ENCODE measurements around the gene ZC3H12A.
"Not testable (repeated sequence)": the region's sequence is repeated elsewhere in the genome, so short reads cannot be mapped to it uniquely, and the experiment has no call there.

The ZC3H12A gene

DNA sequence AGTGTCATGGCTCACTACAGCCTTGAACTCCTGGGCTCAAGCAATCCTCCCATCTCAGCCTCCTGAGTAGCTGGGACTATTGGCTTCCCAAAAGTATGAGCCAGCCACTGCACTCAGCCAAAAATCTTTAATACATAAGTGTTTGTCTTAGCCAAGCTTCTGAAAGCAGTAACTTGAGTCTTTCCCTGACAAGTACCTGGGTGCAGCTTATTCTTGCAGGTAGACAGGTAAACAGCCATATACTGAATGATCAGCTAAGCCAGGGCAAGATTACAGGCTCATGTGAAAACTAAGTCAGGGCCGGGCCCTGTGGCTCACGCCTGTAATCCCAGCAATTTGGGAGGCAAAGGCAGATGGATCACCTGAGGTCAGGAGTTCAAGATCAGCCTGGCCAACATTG lies 32.4 kb downstream of the ZC3H12A start:
- Histone ChIP-seq H3K4me1 (ENCODE audit: insufficient read depth, insufficient read length) (no peaks in the 10 kb centered on the region), H3K27me3 (ENCODE audit: insufficient read depth, insufficient read length) (no peaks in the 10 kb centered on the region), H3K9ac (ENCODE audit: insufficient read length, low read depth) (no peak overlapping the region), H3K36me3 (ENCODE audit: insufficient read depth, insufficient read length, low read length) (peaks cover 66% of the 10 kb centered on the region), H3K9me3 (ENCODE audit: insufficient read depth, low read length) (no peaks in the 10 kb centered on the region), H3K4me3 (ENCODE audit: insufficient read length, low read depth) (no peak overlapping the region)
- no peak for DNase-seq (ENCODE audit: low read depth, low spot score)
- no peak for TF ChIP-seq ZNF274 (IDR thresholded peaks at IDR 0.05; ENCODE audit: low read depth, low read length)
- TF ChIP-seq SUZ12 (IDR thresholded peaks at IDR 0.05; ENCODE audit: extremely low read depth, insufficient read depth, insufficient read length) = no peak
- no peak for TF ChIP-seq YY1 (IDR thresholded peaks at IDR 0.05; ENCODE audit: insufficient read depth, insufficient read length)

DNA sequence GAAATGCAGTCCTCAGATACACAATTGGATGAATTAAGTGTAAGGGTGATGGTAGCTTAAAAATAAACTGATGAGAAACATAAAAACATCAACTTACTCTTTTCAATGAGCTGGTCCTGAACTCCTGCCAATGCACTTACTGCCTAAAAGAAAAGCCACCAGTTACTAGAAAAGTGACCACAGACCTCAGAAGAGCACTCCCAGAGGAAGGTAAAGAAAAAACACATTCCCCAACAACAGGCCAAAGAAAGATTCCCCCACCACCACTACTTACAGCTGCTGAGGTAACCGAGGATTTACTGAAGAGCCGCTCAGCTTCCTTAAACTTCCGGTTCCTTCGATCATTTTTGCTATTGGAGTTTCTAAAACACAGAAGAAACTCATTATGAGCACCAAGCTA lies 34.8 kb downstream of the ZC3H12A start:
- no peak for TF ChIP-seq SUZ12 (IDR thresholded peaks at IDR 0.05; ENCODE audit: extremely low read depth, insufficient read depth, insufficient read length)
- no peak for TF ChIP-seq YY1 (IDR thresholded peaks at IDR 0.05; ENCODE audit: insufficient read depth, insufficient read length)
- no peak for TF ChIP-seq ZNF274 (IDR thresholded peaks at IDR 0.05; ENCODE audit: low read depth, low read length)
- Histone ChIP-seq H3K27me3 (ENCODE audit: insufficient read depth, insufficient read length) (no peaks in the 10 kb centered on the region), H3K36me3 (ENCODE audit: insufficient read depth, insufficient read length, low read length) (peaks cover 66% of the 10 kb centered on the region), H3K4me1 (ENCODE audit: insufficient read depth, insufficient read length) (no peaks in the 10 kb centered on the region), H3K9me3 (ENCODE audit: insufficient read depth, low read length) (no peaks in the 10 kb centered on the region), H3K9ac (ENCODE audit: insufficient read length, low read depth) (no peak overlapping the region), H3K4me3 (ENCODE audit: insufficient read length, low read depth) (no peak overlapping the region)
- DNase-seq (ENCODE audit: low read depth, low spot score) = no peak

DNA sequence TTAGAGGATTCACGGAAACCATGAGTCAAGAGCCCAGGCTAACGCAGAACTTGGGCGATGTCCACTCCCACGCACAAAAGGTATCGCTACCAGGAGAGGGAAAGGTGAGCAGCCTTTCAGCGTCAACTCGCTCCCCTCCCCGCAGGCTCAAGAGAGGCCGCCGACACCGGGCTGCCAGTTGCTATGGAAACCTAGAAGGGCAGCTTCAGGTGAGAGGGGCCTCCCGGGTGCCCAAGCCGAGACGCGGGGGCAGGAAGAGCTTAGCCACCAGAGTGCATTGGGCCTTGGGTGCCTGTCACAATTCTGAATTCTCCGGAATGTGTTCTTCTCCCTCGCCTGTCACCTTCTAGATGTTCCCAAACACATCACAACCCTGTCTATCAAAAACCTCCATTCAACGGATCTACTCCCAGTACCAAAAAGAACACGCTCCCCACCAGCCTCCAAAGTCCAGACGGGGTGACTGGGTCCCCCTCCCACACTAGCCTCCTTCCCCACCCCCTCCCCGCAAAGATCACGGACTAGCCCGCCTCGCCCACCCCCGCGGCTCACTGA lies 39.5 kb downstream of the ZC3H12A start:
- peaks cover 2% of the 10 kb centered on the region for H3K27me3 ChIP-seq (ENCODE audit: insufficient read depth, insufficient read length)
- H3K4me1 ChIP-seq (ENCODE audit: insufficient read depth, insufficient read length) = no peaks in the 10 kb centered on the region
- TF ChIP-seq ZNF274 (IDR thresholded peaks at IDR 0.05; ENCODE audit: low read depth, low read length) (no peak), YY1 (IDR thresholded peaks at IDR 0.05; ENCODE audit: insufficient read depth, insufficient read length) (no peak), SUZ12 (IDR thresholded peaks at IDR 0.05; ENCODE audit: extremely low read depth, insufficient read depth, insufficient read length) (no peak)
- no peaks in the 10 kb centered on the region; the same call in 1 of the 2 replicates for H3K9me3 ChIP-seq (ENCODE audit: insufficient read depth, low read length)
- H3K36me3 ChIP-seq (ENCODE audit: insufficient read depth, insufficient read length, low read length) = peaks cover 28% of the 10 kb centered on the region
- H3K9ac ChIP-seq (ENCODE audit: insufficient read length, low read depth) = peak overlapping the region; percentile 63
- DNase-seq (ENCODE audit: low read depth, low spot score) = peak; percentile 36
- peak overlapping the region; percentile 91 for H3K4me3 ChIP-seq (ENCODE audit: insufficient read length, low read depth)

DNA sequence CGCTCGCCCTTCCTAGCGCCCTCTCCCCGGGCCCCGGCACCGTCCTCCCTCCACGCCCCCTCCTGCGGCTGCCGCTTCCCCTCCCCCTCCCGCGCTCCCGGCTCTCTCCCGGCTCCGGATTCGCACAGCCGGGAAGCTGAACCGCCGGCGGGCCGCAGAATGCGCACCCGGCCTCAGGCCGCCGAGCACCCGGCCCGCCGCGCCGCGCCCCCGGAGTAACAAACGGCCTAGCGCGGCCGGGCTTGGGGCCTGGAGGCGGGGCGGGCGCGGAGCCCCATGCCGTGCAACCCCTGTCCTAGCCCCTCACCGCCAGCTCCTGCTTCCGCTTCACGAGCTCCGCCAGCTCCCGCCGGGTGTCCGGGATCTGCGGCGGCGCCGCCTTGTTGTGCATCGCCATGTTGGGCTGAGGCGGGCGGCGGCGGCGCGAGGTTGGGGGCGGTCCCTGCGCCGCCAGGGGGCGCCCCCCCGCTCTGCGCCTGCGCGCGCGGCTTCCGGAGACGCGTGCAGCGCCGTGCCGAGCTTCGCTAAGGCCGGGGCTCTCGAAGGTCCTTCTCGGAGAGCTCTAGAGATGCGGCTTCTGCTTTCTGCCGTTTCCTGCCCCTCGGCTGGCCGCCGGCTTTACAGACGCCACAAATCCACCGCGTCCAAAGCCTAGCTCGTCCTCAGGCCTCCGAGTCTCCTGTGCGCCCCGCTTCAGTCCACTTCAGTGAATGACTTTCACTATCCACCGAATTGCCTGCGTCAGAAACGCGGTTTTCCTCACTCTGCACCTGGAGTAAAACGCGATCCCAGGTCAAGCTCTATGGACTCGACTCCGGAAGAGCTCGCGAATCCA lies 40.2 kb downstream of the ZC3H12A start, which contains the start of gene MEAF6:
TSS of gene MEAF6 (minus strand) at position 417 of the 835 bp plus-strand sequence. CDS start at position 397, 20 bp downstream.
- H3K36me3 ChIP-seq (ENCODE audit: insufficient read depth, insufficient read length, low read length) = peaks cover 25% of the 10 kb centered on the region
- TF ChIP-seq SUZ12 (IDR thresholded peaks at IDR 0.05; ENCODE audit: extremely low read depth, insufficient read depth, insufficient read length) = no peak
- TF ChIP-seq YY1 (IDR thresholded peaks at IDR 0.05; ENCODE audit: insufficient read depth, insufficient read length) = peak; percentile 59
- H3K9ac ChIP-seq (ENCODE audit: insufficient read length, low read depth) = peak within 1 kb of the TSS; percentile 99
- H3K4me1 ChIP-seq (ENCODE audit: insufficient read depth, insufficient read length) = no peaks in the 10 kb centered on the region
- peak; percentile 83 for DNase-seq (ENCODE audit: low read depth, low spot score)
- H3K9me3 ChIP-seq (ENCODE audit: insufficient read depth, low read length) = no peaks in the 10 kb centered on the region; the same call in 1 of the 2 replicates
- peaks cover 2% of the 10 kb centered on the region for H3K27me3 ChIP-seq (ENCODE audit: insufficient read depth, insufficient read length)
- H3K4me3 ChIP-seq (ENCODE audit: insufficient read length, low read depth) = peak within 1 kb of the TSS; percentile 91

DNA sequence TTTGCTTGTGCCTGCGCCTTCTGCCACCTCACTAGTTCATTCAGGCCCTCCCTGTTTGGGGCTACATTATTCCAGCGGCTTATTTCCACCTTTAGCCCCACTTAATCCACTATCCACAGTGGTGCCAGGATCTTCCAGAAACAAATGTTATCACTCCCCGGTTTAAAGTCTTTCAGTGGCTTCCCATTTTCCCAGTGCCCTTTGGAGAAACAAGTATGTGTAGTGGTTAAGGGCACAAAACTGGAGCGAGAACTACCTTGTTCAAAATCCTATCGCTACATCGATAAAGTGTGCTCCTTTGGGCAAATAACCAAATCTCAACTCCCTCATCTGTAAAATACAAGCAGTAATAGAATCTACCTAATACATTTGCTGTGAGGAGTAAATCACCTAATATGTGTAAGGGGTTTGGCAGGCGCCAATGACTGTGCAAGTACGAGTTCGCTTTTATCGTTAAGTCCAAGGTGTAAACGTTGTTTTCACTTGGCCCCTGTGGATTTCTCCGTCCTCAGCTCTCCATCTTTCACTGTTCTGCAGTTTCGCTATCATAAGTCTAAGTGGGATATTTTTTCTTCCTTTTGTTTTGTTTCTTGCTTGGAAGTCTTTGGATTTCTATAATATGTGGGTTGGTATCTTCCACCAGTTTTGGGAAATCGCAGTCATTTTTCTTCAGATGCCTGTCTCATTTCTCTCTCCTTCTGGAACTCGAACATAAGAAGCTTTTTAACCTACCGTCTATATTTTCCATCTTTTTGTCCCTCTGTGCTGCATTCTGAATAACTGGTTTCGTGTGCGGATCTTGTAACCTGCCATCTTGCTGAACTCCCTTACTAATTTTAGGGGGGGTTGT lies 41.0 kb downstream of the ZC3H12A start:
- H3K4me1 ChIP-seq (ENCODE audit: insufficient read depth, insufficient read length) = no peaks in the 10 kb centered on the region
- H3K4me3 ChIP-seq (ENCODE audit: insufficient read length, low read depth) = peak overlapping the region; percentile 91
- peaks cover 2% of the 10 kb centered on the region for H3K27me3 ChIP-seq (ENCODE audit: insufficient read depth, insufficient read length)
- no peaks in the 10 kb centered on the region; the same call in 1 of the 2 replicates for H3K9me3 ChIP-seq (ENCODE audit: insufficient read depth, low read length)
- no peak for DNase-seq (ENCODE audit: low read depth, low spot score)
- TF ChIP-seq YY1 (IDR thresholded peaks at IDR 0.05; ENCODE audit: insufficient read depth, insufficient read length) = no peak
- TF ChIP-seq ZNF274 (IDR thresholded peaks at IDR 0.05; ENCODE audit: low read depth, low read length) = no peak
- no peak for TF ChIP-seq SUZ12 (IDR thresholded peaks at IDR 0.05; ENCODE audit: extremely low read depth, insufficient read depth, insufficient read length)
- H3K36me3 ChIP-seq (ENCODE audit: insufficient read depth, insufficient read length, low read length) = peaks cover 25% of the 10 kb centered on the region
- peak overlapping the region; percentile 99 for H3K9ac ChIP-seq (ENCODE audit: insufficient read length, low read depth)

DNA sequence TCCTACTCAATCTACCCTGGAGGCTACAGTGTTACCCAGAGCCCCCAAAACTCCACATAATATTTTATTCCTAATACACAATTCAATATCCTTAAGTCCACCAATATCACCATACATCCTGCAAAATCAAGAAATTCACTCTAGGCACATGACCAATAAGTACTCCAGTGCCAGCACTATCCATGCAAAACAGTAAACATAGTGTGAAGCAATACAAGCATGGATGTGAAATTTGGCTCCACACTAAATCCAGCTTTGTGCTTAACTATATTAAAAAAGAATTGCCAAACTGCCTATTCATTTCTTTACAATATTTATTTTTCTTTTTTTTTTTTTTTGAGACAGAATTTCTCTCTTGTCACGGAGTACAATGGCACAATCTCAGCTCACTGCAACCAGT lies 43.2 kb downstream of the ZC3H12A start:
- H3K4me1 ChIP-seq (ENCODE audit: insufficient read depth, insufficient read length) = no peaks in the 10 kb centered on the region
- no peaks in the 10 kb centered on the region; the same call in 1 of the 2 replicates for H3K9me3 ChIP-seq (ENCODE audit: insufficient read depth, low read length)
- peaks cover 9% of the 10 kb centered on the region for H3K36me3 ChIP-seq (ENCODE audit: insufficient read depth, insufficient read length, low read length)
- no peak overlapping the region for H3K9ac ChIP-seq (ENCODE audit: insufficient read length, low read depth)
- DNase-seq (ENCODE audit: low read depth, low spot score) = no peak
- peaks cover 2% of the 10 kb centered on the region for H3K27me3 ChIP-seq (ENCODE audit: insufficient read depth, insufficient read length)
- no peak overlapping the region for H3K4me3 ChIP-seq (ENCODE audit: insufficient read length, low read depth)
- no peak for TF ChIP-seq SUZ12 (IDR thresholded peaks at IDR 0.05; ENCODE audit: extremely low read depth, insufficient read depth, insufficient read length)
- no peak for TF ChIP-seq YY1 (IDR thresholded peaks at IDR 0.05; ENCODE audit: insufficient read depth, insufficient read length)
- TF ChIP-seq ZNF274 (IDR thresholded peaks at IDR 0.05; ENCODE audit: low read depth, low read length) = no peak

DNA sequence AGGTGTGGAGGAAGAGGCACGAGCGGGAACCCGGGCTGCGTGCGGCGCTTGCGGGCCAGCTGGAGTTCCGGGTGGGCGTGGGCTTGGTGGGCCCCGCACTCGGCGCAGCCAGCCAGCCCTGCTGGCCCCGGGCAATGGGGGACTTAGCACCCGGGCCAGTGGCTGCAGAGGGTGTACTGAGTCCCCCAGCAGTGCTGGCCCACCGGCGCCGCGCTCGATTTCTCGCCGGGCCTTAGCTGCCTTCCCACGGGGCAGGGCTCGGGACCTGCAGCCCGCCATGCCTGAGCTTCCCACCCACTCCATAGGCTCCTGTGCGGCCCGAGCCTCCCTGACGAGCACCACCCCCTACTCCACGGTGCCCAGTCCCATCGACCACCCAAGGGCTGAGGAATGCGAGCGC lies 43.9 kb downstream of the ZC3H12A start:
- H3K9me3 ChIP-seq (ENCODE audit: insufficient read depth, low read length); H3K4me3 ChIP-seq (ENCODE audit: insufficient read length, low read depth); H3K4me1 ChIP-seq (ENCODE audit: insufficient read depth, insufficient read length); H3K36me3 ChIP-seq (ENCODE audit: insufficient read depth, insufficient read length, low read length); DNase-seq (ENCODE audit: low read depth, low spot score); H3K9ac ChIP-seq (ENCODE audit: insufficient read length, low read depth); H3K27me3 ChIP-seq (ENCODE audit: insufficient read depth, insufficient read length): not testable (repeated sequence)

DNA sequence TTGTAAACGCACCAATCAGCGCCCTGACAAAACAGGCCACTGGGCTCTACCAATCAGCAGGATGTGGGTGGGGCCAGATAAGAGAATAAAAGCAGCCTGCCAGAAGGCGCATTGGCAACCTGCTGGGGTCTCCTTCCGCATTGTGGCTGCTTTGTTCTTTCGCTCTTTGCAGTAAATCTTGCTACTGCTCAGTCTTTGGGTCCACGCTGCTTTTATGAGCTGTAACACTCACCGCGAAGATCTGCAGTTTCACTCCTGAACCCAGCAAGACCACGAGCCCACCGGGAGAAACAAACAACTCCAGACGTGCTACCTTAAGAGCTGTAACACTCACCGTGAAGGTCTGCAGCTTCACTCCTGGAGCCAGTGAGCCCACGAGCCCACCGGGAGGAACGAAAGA lies 44.5 kb downstream of the ZC3H12A start:
- H3K9ac ChIP-seq (ENCODE audit: insufficient read length, low read depth); DNase-seq (ENCODE audit: low read depth, low spot score); H3K4me3 ChIP-seq (ENCODE audit: insufficient read length, low read depth); H3K27me3 ChIP-seq (ENCODE audit: insufficient read depth, insufficient read length); H3K4me1 ChIP-seq (ENCODE audit: insufficient read depth, insufficient read length); H3K36me3 ChIP-seq (ENCODE audit: insufficient read depth, insufficient read length, low read length); H3K9me3 ChIP-seq (ENCODE audit: insufficient read depth, low read length): not testable (repeated sequence)
